NOMO-1 treated with dmso at 0.1 percent for 144 hours (cell line): ENCODE measurements around the gene ALK.

Experiments
- DNase-seq: peaks from one replicate; lab custom pipeline; 2025; ENCODE audit not compliant: unreplicated experiment; lab: John Stamatoyannopoulos, UW

The ALK gene

DNA sequence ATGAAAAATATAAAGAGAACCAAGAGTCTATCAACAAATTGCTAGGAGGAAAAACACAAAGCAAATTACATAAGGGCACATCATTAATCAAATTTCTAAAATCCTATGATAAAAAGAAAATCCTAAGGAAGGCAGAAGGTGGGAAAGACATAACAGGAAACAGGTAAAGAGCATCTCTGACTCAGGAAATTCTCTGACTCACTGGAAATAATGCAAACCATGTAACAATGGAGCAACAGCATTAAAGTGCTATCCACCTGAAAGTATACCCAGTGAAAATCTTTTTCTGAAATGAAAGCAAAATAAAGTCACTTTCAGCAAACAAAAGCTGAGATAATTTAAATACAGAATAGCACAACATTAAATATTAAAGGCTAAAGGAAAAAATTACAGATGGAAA lies 10.9 kb downstream of the ALK start:
- no peak for DNase-seq

DNA sequence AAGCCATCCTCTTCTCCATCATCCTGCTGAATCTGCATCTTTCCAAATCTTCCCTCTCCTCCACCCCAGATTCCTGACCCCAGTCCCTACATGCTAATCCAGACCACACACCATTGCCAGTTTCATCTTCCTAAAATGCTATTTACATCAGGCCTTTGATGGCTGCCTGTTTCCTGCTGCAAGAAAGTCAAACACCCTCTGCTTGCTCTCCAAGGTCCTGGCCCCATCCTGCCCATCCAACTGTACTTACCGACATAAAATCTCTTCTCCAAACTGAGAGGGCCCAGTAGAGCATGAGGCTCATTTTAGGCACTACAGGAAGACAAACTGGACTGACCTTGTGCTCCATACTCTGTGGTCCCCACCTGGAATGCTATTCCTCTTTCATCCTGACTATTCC lies 19.0 kb downstream of the ALK start:
- no peak for DNase-seq

DNA sequence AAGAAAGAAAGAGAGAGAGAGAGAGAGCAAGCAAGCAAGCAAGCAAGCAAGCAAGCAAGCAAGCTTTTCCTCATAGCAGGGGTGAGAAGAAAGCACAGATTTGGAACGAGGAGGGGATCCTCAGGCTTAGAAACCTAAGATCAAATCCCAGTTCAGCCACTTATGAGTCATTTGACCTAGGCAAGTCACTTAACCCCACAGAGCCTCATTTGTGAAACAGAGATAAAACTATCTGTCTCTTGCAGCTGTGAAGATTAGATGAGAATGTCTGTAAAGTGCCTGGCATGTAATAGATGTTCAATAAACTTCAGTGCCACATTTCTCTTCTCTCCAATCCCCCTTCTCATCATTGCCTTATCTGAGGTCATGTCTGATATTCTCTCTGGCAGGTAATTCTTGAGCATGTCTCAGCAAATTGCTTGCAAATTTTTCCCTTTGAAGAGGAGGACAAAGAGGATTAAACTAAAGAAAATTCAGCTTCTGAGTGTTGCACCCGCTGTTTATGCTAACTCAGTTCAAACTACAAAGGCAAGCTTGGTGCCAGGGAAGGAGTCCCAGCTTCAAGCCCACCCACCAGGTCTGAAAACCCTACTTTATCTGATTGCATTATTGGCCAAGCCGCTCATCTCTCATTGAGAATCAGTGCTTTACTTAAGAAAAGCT lies 20.3 kb downstream of the ALK start:
- no peak for DNase-seq

DNA sequence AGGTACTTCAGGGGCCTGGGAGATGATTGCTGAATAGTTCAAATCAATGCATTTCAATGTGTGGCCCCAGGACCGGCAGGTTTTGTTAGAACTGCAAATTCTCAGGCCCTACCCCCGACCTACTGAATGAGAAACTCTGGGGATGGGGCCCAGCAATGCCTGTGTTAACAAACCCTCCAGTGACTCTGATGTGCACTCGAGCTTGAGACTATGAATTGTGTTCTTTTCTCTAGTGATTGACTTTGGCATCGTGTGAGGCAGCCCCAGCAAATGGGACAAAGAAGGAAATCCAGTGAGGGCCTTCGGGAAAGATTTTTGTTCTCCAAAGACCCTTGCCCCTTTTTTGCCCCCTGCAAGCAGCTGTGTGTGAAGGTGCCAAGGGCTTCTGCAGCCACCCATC lies 22.4 kb downstream of the ALK start:
- DNase-seq: no peak

DNA sequence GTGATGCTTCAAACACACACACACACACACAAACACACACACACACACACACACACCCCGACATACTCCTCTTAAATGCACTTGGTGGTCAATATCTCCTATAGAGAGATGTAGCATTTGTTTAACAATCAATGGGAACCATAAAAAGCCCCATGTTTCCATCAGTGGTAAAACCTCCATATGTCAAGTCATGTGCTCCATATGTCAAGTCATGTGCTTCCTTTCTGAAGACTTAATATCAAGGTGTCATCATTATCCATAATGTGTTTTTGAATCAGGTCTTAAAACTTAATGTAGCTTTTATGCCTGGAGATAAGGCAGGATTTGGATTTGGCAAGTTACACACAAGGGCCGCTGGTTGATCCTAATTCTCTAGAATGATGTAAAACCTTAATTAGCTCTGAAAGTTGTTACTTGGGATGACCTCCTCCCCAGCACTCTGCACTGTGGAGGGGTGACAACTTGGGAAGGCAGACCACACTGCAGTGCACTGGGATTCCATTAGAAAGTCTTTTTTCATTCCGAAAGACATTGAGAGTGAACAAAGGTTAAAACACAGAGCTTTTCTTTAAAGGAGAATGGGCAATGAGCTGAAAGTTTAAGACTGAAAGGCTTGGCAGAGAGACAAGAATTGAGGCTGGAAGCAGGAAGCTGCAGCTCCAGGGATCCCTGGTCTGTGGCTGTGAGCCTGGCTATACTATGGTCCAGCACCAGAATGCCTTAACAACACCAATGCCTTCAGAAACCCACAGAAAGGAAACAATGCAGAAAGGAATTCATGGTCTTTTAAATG lies 26.4 kb downstream of the ALK start:
- no peak for DNase-seq

DNA sequence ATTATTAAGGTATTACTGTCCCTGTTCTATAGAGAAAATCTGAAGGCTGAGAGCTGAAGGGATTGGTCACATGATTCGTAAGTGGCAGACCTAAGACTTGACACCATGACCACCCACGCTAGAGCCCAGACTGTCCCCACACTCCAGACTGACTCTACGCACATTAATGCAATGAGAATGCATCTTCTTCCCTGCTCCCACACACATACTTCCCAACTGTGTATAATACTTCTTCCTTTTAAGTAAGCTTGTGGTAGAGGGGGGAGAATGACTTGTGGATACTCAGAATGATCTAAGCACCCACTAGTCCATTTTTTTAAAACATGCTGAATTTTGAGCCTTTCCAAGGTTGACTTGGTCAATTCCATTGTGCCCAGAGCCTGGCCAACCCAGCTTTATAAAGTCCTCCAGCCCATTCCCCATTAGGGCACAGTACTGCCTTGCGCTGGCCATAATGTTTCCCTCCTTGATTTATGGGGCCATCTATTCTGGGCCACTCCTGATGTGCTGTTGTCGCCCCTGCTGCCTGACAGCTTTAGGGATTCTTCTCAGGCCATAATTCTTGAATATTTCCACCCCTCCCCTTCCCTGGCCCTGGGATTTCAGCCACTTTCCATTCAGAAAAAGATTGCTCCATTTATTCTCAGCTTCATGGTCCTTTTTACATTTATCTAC lies 28.7 kb downstream of the ALK start:
- no peak for DNase-seq

DNA sequence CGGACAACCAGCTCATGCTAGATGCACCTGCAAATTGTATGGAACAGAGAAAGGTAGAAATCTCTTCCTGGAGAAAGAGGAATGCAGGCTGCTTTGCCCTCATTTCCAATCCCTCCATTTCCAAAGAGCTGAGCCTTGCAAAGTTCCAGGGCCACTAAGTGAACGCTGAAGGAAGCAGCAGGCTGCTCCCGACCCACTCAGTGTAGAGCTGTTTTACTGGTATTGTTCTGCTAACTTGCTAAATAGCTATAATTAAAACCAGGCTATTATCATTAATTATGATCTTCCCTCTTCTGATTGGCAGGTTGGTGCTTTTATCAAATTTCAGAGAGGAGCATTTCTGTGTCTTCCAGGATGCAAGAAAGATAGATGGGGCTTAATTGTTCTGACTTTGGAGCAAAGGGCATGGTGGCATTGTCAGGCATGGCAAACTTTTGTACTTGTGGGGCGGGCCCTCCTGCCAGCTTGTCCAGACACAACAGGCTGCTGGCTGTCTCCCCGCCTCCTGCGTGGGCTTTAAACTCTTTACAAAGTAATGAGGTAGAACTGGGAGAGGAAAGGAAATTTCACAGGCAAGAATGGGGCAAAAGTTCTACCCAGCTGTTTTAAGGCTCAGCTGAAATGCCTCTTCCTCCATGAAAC lies 40.2 kb downstream of the ALK start:
- DNase-seq: no peak

DNA sequence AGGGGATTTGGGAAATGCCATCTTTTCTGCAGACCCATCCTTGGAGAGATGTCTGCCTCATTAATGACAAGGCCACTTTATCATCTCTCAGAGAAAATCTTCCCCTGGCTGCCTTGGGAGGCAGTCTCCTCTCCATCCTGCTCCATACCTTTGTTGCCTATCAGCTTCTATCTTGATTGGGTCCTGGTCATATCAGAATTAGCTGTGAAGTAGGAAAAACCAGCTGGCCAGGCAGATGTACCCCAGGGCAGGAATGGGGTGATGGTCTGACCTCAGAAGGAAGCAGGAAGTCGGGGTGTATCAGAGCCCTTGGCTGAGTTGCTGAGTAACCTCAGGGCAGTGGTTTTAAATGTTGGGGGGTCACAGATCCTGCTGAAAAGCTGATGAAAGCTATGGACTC lies 41.3 kb downstream of the ALK start:
- DNase-seq: no peak

DNA sequence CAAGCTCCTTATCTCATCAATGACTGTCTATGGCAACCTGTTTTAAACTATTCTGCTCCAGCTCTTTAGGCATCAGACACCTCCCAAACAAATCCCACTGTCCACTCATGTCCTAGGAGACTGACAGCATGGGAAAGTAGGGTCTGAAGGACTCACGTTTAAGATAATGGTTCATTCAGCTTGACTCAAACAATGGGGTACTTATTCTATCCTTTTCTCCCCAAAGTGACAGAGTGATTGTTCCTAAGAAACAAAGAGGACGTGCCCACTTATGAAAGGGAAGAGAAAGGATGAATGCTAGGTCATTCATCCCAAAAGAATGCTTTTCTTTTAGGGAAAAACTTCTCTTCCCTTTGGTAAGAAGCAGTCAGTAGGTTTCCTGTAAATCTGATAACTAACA lies 41.9 kb downstream of the ALK start:
- no peak for DNase-seq

DNA sequence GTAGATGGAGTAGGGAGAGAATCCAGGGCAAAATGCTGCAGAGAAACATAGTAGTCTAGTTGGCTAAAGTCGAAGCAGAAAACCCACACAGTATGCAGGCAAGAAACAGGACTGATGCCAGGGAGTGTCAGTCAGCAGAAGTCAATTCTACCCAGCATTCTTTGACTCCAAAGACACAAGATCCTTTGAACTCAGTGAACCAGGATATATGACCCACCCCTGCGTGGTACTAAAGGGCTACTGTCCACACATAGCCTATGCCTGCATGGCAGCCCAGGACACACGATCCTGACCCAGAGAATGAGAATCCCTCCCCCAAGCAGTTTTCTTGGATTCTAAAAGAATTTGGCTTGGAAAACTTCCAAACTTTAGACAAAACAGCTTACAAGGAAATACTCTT lies 42.5 kb downstream of the ALK start:
- DNase-seq: no peak

DNA sequence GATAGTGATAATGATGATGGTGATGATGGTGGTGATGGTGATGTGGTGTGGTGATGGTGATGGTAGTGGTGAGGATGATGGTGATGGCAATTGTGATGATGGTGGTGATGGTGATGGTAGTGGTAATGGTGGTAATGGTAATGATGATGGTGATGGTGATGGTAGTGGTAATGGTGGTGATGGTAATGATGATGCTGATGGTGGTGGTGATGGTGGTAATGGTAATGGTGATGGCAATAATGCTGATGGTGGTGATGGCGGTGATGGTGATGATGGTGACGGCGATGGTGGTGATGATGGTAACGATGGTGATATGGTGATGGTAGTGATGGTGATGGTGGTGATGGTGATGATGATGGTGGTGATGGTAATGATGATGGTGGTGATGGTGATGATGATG lies 45.0 kb downstream of the ALK start:
- no peak for DNase-seq

DNA sequence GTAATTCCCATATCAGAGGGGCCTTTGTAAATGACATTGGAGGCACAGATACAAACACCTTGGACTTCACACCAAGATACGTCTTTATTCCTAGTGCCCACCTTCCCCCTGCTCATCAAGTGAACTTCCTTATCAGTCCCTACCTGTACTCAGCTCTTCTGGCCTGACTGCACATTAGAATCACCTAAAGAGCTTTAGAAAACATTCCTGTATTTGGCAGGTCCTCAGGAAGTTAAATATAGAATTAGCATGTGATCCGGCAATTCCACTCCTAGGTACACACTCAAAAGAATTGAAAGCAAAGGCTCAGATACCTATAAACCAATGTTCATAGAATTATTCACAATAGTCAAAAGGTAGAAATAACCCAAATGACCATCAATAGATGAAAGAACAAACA lies 46.6 kb downstream of the ALK start:
- DNase-seq: no peak

DNA sequence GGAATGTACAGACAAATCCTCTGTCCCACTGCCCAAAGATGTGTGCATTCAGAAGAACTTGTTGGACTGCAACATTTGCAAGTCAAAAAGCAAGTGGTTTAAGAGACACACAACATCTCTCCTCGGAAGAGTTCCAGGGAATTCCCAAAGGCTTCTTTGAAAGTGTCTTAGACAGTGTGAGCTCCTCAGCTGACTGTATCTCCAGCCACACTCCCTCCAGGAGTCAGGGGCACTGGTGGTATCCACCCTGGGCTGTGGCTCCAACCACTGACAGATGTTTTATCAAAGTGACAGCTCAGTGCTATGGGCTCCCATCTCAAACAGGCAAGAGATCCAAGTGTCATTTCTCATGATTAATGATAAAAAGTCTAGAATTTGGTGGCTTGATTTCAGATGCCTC lies 48.5 kb downstream of the ALK start:
- DNase-seq: no peak

DNA sequence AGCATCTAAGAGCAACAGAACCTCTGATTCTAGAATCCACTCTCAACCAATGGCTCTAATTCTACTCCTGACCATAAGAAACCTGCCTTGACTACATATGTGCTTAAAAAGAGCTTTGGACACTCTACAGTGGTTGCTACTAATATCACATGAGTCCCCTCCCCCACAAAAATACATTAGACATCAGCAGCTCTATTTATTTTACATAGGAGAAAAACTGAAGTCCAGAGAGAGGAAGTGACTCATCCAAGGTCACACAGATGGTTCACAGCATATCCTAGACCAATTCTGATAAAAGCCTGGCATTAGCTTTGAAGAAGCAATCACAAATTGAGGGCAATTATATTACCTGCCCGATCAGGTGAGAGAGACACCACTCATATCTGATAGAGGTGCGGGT lies 49.8 kb downstream of the ALK start:
- DNase-seq: no peak

DNA sequence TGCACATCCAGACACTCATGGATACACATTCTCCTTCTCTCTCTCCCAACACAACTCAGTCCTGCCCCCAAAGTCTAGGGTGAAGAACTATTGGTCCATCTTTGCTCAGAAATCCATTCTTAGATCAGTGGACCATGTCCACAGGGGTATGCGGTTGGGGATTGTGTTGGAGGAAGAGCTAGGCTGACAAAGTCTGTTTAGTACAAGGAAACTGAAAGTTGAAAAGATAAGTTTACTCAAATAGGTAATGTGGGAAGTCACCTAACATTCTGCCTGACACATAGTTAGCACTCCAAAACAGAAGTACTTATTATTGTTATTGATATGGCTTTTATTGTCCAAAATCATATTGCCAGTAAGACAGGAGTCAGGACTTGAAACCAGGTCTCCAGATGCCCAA lies 55.9 kb downstream of the ALK start:
- DNase-seq: no peak

DNA sequence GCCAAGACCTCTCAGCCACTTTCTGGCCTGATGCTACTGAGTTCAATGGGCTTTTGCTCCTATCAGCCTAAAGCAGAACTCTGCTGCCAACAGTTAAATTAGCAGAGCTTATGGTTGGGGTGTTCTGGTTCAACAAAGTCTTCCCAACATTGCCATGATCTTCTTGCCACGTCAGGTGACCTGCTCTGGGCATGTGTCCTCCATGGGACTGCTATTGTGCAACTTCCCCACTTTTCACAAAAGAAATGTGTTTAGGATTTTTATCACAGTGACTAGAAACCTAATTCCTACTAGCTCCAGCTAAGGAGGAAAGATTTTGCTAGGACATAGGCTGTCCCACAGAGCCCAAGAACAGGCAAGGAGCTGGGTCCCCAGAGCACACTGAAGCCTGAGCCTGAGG lies 56.4 kb downstream of the ALK start:
- no peak for DNase-seq

DNA sequence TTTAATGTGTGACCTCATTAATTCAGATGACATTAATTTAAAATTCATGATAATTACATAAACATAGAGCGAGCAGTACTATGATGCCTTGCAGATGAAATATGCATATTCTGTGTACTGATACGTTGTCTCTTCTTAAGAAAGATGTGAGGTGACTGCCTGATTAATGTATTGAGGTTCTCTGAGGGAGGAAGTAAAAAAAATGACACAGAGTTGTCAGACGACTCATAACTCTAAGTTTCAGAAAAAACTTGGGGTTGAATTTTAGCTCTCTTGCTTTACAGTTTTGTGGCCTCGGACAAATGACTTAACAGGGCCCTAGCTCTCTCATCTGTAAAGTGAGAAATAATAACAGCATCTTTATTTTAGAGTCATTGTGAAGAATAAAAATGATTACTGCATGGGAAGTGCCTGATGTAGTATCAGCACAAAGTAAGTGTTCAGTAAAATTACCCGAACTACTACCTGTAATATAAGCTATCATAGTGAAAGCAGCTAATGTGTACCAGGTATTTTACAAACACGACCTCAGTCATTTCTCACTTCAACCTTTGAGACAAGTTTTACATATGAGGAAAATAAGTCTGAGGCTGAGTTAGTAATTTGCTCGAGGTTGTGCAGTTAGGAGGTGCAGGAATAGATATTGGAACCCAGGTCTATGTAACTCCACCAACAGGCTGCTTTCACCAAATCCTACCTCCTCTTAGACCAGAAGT lies 65.3 kb downstream of the ALK start:
- no peak for DNase-seq

DNA sequence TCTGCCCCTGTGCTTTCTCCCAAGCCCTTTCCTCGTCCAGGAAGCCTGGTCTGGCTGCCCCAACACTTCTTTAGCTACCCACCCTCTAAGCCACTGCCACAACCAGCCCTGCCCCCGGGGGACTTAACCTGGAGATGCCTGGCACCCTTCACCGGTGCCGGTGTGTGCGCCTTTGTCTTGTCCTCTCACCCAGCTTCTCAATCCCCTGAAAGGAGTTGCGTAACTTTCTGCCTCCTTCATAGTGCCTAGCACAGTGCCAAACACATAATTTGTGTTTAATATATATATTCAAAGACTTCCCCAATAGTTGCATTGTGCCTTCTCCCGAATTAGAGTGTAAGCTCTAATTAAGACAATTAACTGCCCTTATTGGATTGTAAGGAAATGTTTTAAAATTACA lies 70.6 kb downstream of the ALK start:
- no peak for DNase-seq

DNA sequence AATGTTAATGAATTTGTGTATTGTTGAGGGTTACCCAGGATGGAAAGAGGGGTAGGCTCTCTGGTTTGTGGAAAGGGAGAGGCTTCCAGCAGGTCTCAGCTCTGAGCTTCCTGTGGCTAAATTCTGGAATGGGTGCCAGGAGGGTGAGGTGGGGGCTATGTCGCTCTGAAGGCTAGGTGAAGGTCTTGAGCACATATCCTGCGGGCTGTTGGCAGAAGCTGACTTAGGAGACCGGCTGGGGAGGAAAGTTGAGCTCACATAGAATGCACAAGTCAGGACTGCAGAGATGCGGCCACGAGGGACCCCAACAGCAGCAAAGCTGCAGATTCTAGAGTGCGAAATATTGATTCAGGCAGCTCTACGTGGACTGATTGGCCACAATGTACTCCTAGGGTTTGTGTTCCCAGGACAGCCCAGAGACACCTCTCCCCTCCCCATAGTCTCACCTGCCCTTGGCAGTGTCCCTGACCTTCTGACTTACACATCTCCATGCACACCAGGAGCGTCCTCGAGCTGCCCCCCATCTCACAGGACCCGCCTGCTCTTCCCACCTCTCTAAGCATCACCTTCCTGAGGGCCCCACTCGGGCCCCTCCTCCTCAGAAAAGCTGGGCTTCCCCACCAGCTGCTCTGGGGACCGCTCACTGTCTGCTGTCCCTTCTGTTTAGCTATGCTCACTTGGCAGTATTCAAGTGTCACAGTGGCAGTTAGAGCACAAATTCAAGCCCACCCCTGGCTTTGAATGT lies 72.6 kb downstream of the ALK start:
- no peak for DNase-seq

DNA sequence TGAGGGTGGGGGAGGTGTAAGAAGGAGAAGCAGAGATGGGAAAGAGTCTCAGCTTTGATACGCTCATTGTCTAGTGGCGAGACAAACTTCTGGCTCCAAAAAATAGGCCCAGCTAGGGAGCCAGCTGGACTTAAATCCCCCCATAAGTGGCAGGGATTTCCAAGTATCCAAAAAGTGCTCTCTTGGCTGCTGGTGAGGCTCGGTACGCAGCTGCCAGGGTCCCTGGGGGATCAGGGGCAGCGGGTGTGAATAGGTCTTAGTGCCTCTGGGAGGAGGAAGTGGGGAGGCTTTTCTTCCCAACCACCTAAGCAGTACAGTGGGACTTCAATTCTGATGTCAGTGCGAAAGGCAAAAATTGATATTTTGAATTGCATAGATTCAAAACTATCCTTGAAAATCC lies 73.5 kb downstream of the ALK start:
- DNase-seq: no peak
